Measurements from ENCODE around the gene EID2B.

EID2B gene

GRCh38 chr19:39531834-39532232 is 819 bp downstream of the EID2B start:
- DNase-seq (ENCODE audit: low spot score), result no peak

DNA sequence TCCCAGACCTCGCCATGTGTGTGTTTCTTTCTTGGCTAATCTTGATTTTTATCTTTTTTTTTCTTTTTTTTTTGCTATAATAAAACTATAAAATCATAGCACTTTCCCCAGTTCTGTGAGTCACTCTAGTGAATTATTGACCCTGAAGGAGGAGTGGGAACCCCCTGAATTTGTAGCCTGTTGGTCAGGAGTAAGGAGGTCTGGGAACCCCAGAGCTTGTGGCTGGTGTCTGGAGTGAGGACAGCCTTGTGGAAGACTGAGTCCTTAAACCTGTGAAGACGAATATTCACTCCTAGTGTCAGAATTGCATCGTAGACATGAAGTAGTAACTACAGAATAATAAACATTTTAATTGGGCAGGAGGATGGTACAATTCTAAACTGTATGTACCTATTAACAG is 7.4 kb downstream of the EID2B start:
- DNase-seq (ENCODE audit: low spot score), result no peak

DNA sequence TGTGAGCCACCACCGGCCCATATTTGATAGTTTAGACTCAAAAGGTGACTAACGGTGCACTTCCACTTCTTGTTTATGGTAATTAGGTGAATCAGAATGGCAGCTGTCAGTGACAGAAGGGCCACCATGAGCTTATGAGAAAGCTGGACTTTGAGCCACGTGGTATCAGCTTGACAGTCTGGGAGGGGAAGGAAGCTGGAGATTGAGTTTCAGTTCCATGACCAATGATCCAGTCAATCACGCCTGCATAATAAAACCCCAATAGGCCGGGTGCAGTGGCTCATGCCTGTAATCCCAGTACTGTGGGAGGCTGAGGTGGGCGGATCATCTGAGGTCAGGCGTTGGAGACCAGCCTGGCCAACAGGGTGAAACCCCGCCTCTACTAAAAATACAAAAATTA is 8.2 kb downstream of the EID2B start:
- DNase-seq (ENCODE audit: low spot score), result no peak

DNA sequence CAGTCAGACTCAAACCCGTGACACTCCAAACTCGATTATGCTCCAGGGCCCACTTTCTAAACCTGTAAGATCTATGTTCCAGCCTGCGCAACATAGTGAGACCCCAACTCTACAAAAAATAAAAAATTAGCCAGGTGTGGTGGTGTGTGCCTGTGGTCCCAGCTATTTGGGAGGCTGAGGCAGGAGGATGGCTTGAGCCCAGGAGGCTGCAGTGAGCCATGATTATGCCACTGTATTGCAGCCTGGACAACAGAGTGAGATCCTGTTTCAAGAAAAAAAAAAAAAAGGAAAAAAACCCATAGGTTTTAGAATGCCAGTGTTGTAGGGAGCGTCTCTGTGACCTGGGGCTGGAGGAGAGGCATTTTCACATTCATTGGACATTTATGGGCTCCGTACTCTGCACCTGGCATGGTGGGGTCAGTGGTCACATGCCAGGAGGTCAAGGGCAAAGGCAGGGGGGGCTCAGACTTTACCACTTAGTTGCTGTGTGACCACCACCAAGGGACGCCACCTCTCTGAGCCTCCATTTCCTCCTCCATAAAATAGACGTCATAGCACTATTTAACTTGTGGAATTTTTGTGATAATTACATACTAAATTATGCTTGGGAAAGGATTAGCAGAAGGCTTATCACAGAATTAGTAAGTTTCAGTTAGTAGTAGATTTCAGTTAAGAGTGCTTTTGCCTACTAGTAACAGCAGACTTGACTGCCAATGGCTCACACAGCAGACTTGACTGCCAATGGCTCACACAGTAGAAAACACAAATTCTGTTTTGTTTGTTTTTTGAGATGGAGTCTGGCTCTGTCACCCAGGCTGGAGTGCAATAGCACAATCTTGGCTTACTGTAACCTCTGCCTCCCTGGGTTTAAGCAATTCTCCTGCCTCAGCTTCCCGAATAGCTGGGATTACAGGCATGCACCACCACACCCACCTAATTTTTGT is 11.8 kb downstream of the EID2B start:
- no peak for DNase-seq (ENCODE audit: low spot score)

DNA sequence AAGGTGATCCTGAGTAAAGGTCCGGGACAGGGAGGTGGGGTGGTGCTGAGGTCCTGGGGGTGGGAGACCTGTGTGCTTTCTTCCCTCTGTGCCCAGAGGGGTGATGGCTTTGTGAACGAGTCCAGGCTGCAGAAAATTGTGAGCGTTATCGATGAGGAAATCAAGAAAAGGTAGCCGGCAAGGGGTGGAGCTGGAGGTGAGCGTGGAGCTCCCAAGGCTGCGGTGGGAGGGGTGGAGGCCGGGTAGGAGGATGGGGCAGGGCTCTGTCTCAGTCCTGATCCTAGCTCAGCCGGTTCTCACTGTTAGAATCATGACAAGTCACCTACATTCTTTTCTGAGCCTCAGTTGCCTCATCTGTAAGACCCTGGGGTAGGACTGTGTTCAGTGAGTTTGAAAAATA is 13.7 kb downstream of the EID2B start:
- no peak for DNase-seq (ENCODE audit: low spot score)

- DNase-seq (ENCODE audit: low spot score), result no peak
Observed at GRCh38 chr19:39518458-39518857, 14.2 kb downstream of the EID2B start.

- no peak for DNase-seq (ENCODE audit: low spot score)
Observed at GRCh38 chr19:39517432-39517831, 15.2 kb downstream of the EID2B start.

- no peak for DNase-seq (ENCODE audit: low spot score)
Observed at GRCh38 chr19:39516270-39516669, 16.4 kb downstream of the EID2B start.

GRCh38 chr19:39515551-39516191 is 17.0 kb downstream of the EID2B start:
- no peak for DNase-seq (ENCODE audit: low spot score)

GRCh38 chr19:39514840-39515550 is 17.7 kb downstream of the EID2B start, which contains the start of gene SELENOV:
Gene SELENOV (plus strand): TSS chr19:39515139. CDS start chr19:39515213, 74 bp downstream.
- DNase-seq (ENCODE audit: low spot score), result no peak

- no peak for DNase-seq (ENCODE audit: low spot score)
Observed at GRCh38 chr19:39512988-39513387, 19.7 kb downstream of the EID2B start.

DNA sequence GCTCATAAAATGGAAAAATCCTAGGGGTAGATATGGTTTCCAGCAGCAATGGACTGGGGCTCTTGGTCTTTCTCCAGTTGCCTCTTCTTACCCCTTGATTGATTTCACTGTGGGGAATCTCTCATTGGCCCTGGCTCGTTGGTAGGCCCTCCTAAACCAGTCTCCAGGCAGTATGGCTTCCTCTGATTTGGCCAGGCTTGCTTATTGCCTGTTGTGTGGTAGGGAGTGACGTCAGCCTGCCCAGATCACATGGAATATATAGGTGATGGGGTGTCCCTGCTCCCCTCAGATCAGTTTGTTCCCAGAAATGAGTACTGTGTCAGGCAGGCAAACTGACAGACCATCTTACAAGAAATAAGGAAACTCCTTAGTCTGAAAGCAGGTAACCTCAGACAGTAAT is 23.4 kb downstream of the EID2B start:
- no peak for DNase-seq (ENCODE audit: low spot score)

DNA sequence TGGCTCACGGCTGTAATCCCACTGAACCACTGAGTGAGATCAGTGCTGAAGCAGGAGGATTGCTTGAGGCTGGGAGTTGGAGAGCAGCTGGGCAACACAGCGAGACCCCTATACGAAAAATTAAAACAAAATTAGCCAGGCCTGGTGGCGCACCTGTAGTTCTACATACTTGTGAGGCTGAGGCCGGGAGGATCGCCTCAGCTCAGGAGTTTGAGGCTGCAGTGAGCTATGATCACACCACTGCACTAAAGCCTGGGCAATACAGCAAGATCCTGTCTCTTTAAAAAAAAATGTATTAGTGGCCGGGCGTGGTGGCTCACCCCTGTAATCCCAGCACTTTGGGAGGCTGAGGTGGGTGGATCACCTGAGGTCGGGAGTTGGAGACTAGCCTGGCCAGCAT is 24.0 kb downstream of the EID2B start:
- no peak for DNase-seq (ENCODE audit: low spot score)

- no peak for DNase-seq (ENCODE audit: low spot score)
Observed at GRCh38 chr19:39507715-39508364, 24.8 kb downstream of the EID2B start.

GRCh38 chr19:39506944-39507714 is 25.5 kb downstream of the EID2B start:
- peak; percentile 34 for DNase-seq (ENCODE audit: low spot score)

- no peak for DNase-seq (ENCODE audit: low spot score)
Observed at GRCh38 chr19:39506598-39506943, 26.1 kb downstream of the EID2B start.

- peak; percentile 75 for DNase-seq (ENCODE audit: low spot score)
Observed at GRCh38 chr19:39502640-39503417, 29.8 kb downstream of the EID2B start.

- no peak for DNase-seq (ENCODE audit: low spot score)
Observed at GRCh38 chr19:39501340-39501739, 31.3 kb downstream of the EID2B start.

DNA sequence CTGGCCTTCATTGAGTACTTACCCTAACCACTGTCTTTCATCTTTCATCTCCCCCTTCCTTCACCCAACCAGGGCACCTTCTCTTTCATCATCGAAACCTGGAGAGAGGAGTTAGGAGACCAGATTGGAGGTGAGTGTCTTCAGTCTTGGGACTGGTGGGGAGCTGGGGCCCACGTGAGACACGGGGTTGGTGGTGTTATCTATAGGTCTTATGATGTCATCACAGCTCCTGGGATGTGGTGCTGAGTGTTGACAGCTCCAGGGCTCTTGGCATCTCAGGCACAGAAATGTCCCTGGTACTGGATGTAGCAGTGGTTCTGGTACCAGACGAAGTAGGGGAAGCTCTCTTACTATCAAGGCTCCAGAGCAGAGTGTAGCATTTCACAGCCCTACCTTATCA is 32.1 kb downstream of the EID2B start:
- DNase-seq (ENCODE audit: low spot score), result no peak

- DNase-seq (ENCODE audit: low spot score), result no peak
Observed at GRCh38 chr19:39499932-39500331, 32.7 kb downstream of the EID2B start.

All from CD4-positive, alpha-beta T cell treated with Interleukin-15 for 4 hours (primary cell).